HEK293 (cell line): ENCODE data around the gene SEMA3G.

ENCODE experiments used
- CTCF ChIA-PET: fragments of 350-600 bp; formaldehyde crosslinking; extraction: SDS; loops from one replicate; lab custom pipeline; 2021; ENCODE audit warnings: antibody characterized with exemption; lab: Yijun Ruan, JAX
- POLR2A ChIA-PET: fragments of 300-600 bp; formaldehyde crosslinking; extraction: SDS; loops from one replicate; lab custom pipeline; 2020; ENCODE audit warnings: antibody characterized with exemption, inconsistent platforms; lab: Yijun Ruan, JAX
- H3K27ac ChIP-seq: fragments of 200-500 bp; sonication (Bioruptor generic); 2 replicates; pipeline ENCODE4 v1.5.1; 2014; ENCODE audit warnings: low read depth, low read length, control low read depth, inconsistent platforms; ENCODE audit errors: extremely low read depth
- H3K36me3 ChIP-seq, 2 experiments: fragments of 200-500 bp in 1 of 2; sonication (Bioruptor generic) in 1 of 2; 1 replicate in 1 of 2; 2 replicates in 1 of 2; pipeline ENCODE4 v1.5.1; 2014 to 2017; ENCODE audit warnings: inconsistent platforms in 2 of 2, low read length in 2 of 2; ENCODE audit not compliant: control insufficient read depth in 2 of 2, insufficient read depth in 1 of 2
- H3K4me1 ChIP-seq: fragments of 200-500 bp; sonication (Bioruptor generic); 2 replicates; pipeline ENCODE4 v1.5.1; 2014; ENCODE audit warnings: mild to moderate bottlenecking, low read length, inconsistent platforms; ENCODE audit not compliant: control insufficient read depth, insufficient read depth
- H3K4me3 ChIP-seq: 2 replicates; pipeline ENCODE4 v1.5.1; 2011; ENCODE audit warnings: low read depth, mild to moderate bottlenecking, control low read depth, low read length, moderate library complexity
- H3K9me3 ChIP-seq: fragments of 200-500 bp; sonication (Bioruptor generic); 2 replicates; pipeline ENCODE4 v1.5.1; 2014; ENCODE audit warnings: low read depth, low read length, inconsistent platforms; ENCODE audit not compliant: control insufficient read depth, insufficient read depth
- GLIS1 ChIP-seq: fragments of 450-650 bp; formaldehyde crosslinking; IDR thresholded peaks from 2 replicates; pipeline ENCODE4 v1.5.1; 2016; ENCODE audit warnings: missing biosample characterization, missing genetic modification characterization
- IKZF3 ChIP-seq: fragments of 450-650 bp; IDR thresholded peaks from 2 replicates; pipeline ENCODE4 v1.5.0; 2018; ENCODE audit warnings: missing biosample characterization, mild to moderate bottlenecking, missing genetic modification characterization, moderate library complexity
- OSR2 ChIP-seq: fragments of 450-650 bp; formaldehyde crosslinking; IDR thresholded peaks from 2 replicates; pipeline ENCODE4 v1.5.1; 2016; ENCODE audit warnings: missing biosample characterization, missing genetic modification characterization
- PATZ1 ChIP-seq: fragments of 450-650 bp; formaldehyde crosslinking; IDR thresholded peaks from 2 replicates; pipeline ENCODE4 v1.5.1; 2016; ENCODE audit warnings: missing biosample characterization, missing genetic modification characterization
- SALL2 ChIP-seq: fragments of 450-650 bp; formaldehyde crosslinking; IDR thresholded peaks from 2 replicates; pipeline ENCODE4 v1.5.0; 2017; ENCODE audit warnings: missing biosample characterization, mild to moderate bottlenecking, missing genetic modification characterization, borderline replicate concordance
- SP3 ChIP-seq: fragments of 450-650 bp; formaldehyde crosslinking; IDR thresholded peaks from 2 replicates; pipeline ENCODE4 v1.5.1; 2016; ENCODE audit warnings: missing biosample characterization, missing genetic modification characterization
- ZBTB17 ChIP-seq: fragments of 450-650 bp; formaldehyde crosslinking; IDR thresholded peaks from 2 replicates; pipeline ENCODE4 v1.5.1; 2016; ENCODE audit warnings: missing biosample characterization, missing genetic modification characterization
- ZEB2 ChIP-seq: fragments of 450-650 bp; formaldehyde crosslinking; IDR thresholded peaks from 2 replicates; pipeline ENCODE4 v1.5.1; 2016; ENCODE audit warnings: missing biosample characterization, missing genetic modification characterization
- ZFHX2 ChIP-seq: fragments of 450-650 bp; formaldehyde crosslinking; conservative IDR thresholded peaks from 2 replicates; pipeline ENCODE4 v1.5.1; 2016; ENCODE audit warnings: missing biosample characterization, missing genetic modification characterization
- ZNF146 ChIP-seq: fragments of 450-650 bp; formaldehyde crosslinking; IDR thresholded peaks from 2 replicates; pipeline ENCODE4 v1.5.1; 2016; ENCODE audit warnings: missing biosample characterization, missing genetic modification characterization
- ZNF148 ChIP-seq: fragments of 450-650 bp; formaldehyde crosslinking; IDR thresholded peaks from 2 replicates; pipeline ENCODE4 v1.5.0; 2017; ENCODE audit warnings: missing biosample characterization, missing genetic modification characterization, borderline replicate concordance
- ZNF184 ChIP-seq: fragments of 450-650 bp; IDR thresholded peaks from 2 replicates; pipeline ENCODE4 v1.5.1; 2018; ENCODE audit warnings: missing biosample characterization, mild to moderate bottlenecking, missing genetic modification characterization
- ZNF214 ChIP-seq: fragments of 450-650 bp; formaldehyde crosslinking; IDR thresholded peaks from 2 replicates; pipeline ENCODE4 v1.5.1; 2017; ENCODE audit warnings: missing biosample characterization, mild to moderate bottlenecking, missing genetic modification characterization, borderline replicate concordance
- ZNF26 ChIP-seq: fragments of 450-650 bp; formaldehyde crosslinking; IDR thresholded peaks from 2 replicates; pipeline ENCODE4 v1.5.1; 2016; ENCODE audit warnings: missing biosample characterization, missing genetic modification characterization
- ZNF335 ChIP-seq: fragments of 450-650 bp; formaldehyde crosslinking; conservative IDR thresholded peaks from 2 replicates; pipeline ENCODE4 v1.5.1; 2016; ENCODE audit warnings: missing biosample characterization, missing genetic modification characterization
- ZNF398 ChIP-seq: fragments of 450-650 bp; formaldehyde crosslinking; IDR thresholded peaks from 2 replicates; pipeline ENCODE4 v1.5.1; 2017; ENCODE audit warnings: missing biosample characterization, missing genetic modification characterization
- ZNF558 ChIP-seq: fragments of 450-650 bp; formaldehyde crosslinking; IDR thresholded peaks from 2 replicates; pipeline ENCODE4 v1.5.1; 2016; ENCODE audit warnings: missing biosample characterization, missing genetic modification characterization
- ZNF629 ChIP-seq: fragments of 450-650 bp; formaldehyde crosslinking; IDR thresholded peaks from 2 replicates; pipeline ENCODE4 v1.5.1; 2017; ENCODE audit warnings: missing biosample characterization, missing genetic modification characterization
- ZNF791 ChIP-seq: fragments of 450-650 bp; formaldehyde crosslinking; IDR thresholded peaks from 2 replicates; pipeline ENCODE4 v1.5.1; 2016; ENCODE audit warnings: missing biosample characterization, missing genetic modification characterization
- ZNF792 ChIP-seq: fragments of 450-650 bp; formaldehyde crosslinking; IDR thresholded peaks from 2 replicates; pipeline ENCODE4 v1.5.1; 2016; ENCODE audit warnings: missing biosample characterization, missing genetic modification characterization
- ZNF837 ChIP-seq: fragments of 450-650 bp; formaldehyde crosslinking; IDR thresholded peaks from 2 replicates; pipeline ENCODE4 v1.5.1; 2016; ENCODE audit warnings: missing biosample characterization, missing genetic modification characterization
- ZSCAN4 ChIP-seq: fragments of 450-650 bp; formaldehyde crosslinking; IDR thresholded peaks from 2 replicates; pipeline ENCODE4 v1.5.1; 2017; ENCODE audit warnings: missing biosample characterization, missing genetic modification characterization
- ZXDB ChIP-seq: fragments of 450-650 bp; formaldehyde crosslinking; IDR thresholded peaks from 2 replicates; pipeline ENCODE4 v1.5.1; 2016; ENCODE audit warnings: missing biosample characterization, missing genetic modification characterization

Gene SEMA3G

GRCh38 chr3:52456169-52456799 is 11.4 kb upstream of the SEMA3G start (continued):
- no peak for TF ChIP-seq ZNF148 (tag by site-specific recombination)
- no peak for TF ChIP-seq OSR2 (tag by site-specific recombination)
- TF ChIP-seq ZBTB17: peak; percentile 93
- TF ChIP-seq ZNF629 (tag by site-specific recombination): no peak
- no peak for TF ChIP-seq SALL2 (tag by site-specific recombination)
- no peak for TF ChIP-seq ZNF792
- no peak for TF ChIP-seq ZSCAN4 (tag by site-specific recombination)
- no peak for TF ChIP-seq IKZF3
- no peak for TF ChIP-seq ZNF837 (tag by site-specific recombination)
- TF ChIP-seq ZNF184 (tag by site-specific recombination): no peak
- no peak for TF ChIP-seq ZNF146 (tag by site-specific recombination)
- peak; percentile 64 for TF ChIP-seq ZFHX2 (tag by site-specific recombination)
- TF ChIP-seq PATZ1 (tag by site-specific recombination): peak; percentile 9; the same call in 1 of the 2 replicates
- peak; percentile 56 for TF ChIP-seq ZNF398 (tag by site-specific recombination)
- TF ChIP-seq ZXDB (tag by site-specific recombination): no peak
- no peak for TF ChIP-seq ZNF558
- TF ChIP-seq ZNF791 (tag by site-specific recombination): no peak
- TF ChIP-seq ZNF214 (tag by site-specific recombination): no peak

GRCh38 chr3:52455283-52456168 is 10.6 kb upstream of the SEMA3G start, which contains the start of gene NISCH:
Gene NISCH (plus strand): TSS chr3:52455604. CDS start chr3:52455642, 38 bp downstream.
- Histone ChIP-seq H3K27ac (peak within 1 kb of the TSS; percentile 74), H3K36me3 (peaks cover 9 to 39% of the 10 kb centered on the region in 2 experiments; a peak in 2 of 3 replicates)
- TF ChIP-seq ZNF26 (no peak), ZNF335 (tag by site-specific recombination) (peak; percentile 53; the same call in 1 of the 2 replicates), SP3 (peak; percentile 40; the same call in 1 of the 2 replicates), ZNF398 (tag by site-specific recombination) (no peak), ZEB2 (tag by site-specific recombination) (peak; percentile 60; the same call in 1 of the 2 replicates), GLIS1 (tag by site-specific recombination) (peak; percentile 36; the same call in 1 of the 2 replicates)

More at GRCh38 chr3:52455283-52456168, 10.6 kb upstream of the SEMA3G start, which contains the start of gene NISCH:
- CTCF ChIA-PET: no interaction called here
- no peaks in the 10 kb centered on the region for H3K9me3 ChIP-seq
- POLR2A ChIA-PET: no interaction called here
- H3K4me1 ChIP-seq: peaks cover 2% of the 10 kb centered on the region; the same call in 1 of the 2 replicates
- H3K4me3 ChIP-seq: peak within 1 kb of the TSS; percentile 94
